Measurements from ENCODE around the gene KPNA2. TPM values are rescaled to one million over a fixed set of nuclear protein-coding genes. Genes with fewer than 3 reads are reported as not detected.

KPNA2 gene
- polyA plus RNA-seq, 1 donor from 2014 or later, result 81.2 TPM

DNA sequence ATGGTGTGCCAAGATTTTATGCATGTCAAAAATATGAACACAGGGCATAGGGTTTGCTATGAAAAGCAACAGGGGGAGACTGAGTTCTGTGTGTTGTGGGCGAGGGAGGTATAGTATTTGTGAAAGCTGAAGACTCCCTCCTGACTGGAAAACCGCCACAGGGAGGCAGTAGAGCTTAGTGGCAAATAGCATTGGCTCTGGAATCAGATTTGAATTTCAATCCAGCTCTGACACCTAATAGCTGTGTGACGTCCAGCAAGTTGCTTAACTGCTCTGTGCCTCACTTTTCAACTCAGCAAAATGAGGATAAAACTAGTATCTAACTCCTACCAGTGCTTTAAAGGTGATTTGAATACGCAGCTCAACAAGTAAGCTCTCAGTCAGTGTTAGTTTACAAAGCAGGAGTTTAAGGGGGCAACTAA lies 22.0 kb downstream of the KPNA2 start:
- H3K27me3 ChIP-seq (ENCODE audit: insufficient read depth, low read depth, low read length), result no peaks in the 10 kb centered on the region
- H2AFZ ChIP-seq (ENCODE audit: low read depth, low read length), result no peak overlapping the region
- H3K4me3 ChIP-seq (ENCODE audit: low read length), result no peak overlapping the region
- no peaks in the 10 kb centered on the region for H3F3A ChIP-seq (ENCODE audit: insufficient read depth, low read length, poor library complexity, severe bottlenecking)
- H3K79me2 ChIP-seq (replicated peaks; ENCODE audit: insufficient read depth, low read length), result no peaks in the 10 kb centered on the region
- H4K20me1 ChIP-seq (ENCODE audit: insufficient read depth), result no peaks in the 10 kb centered on the region
- no peaks in the 10 kb centered on the region for H3K9me3 ChIP-seq (ENCODE audit: low read length)
- no peak overlapping the region for H3K4me2 ChIP-seq (ENCODE audit: low read length)
- H3K36me3 ChIP-seq (ENCODE audit: insufficient read depth, low read length), result no peaks in the 10 kb centered on the region
- TF ChIP-seq SMC3 (conservative IDR thresholded peaks at IDR 0.05; ENCODE audit: poor library complexity) (no peak), POLR2AphosphoS5 (IDR thresholded peaks at IDR 0.05) (no peak), EZH2 (IDR thresholded peaks at IDR 0.05; ENCODE audit: borderline replicate concordance, insufficient read depth, low read length, poor library complexity, severe bottlenecking) (no peak), REST (IDR thresholded peaks at IDR 0.05; ENCODE audit: borderline replicate concordance) (no peak), RAD21 (conservative IDR thresholded peaks at IDR 0.05) (no peak), EP300 (conservative IDR thresholded peaks at IDR 0.05; ENCODE audit: poor library complexity, severe bottlenecking) (no peak), TAF1 (IDR thresholded peaks at IDR 0.05; ENCODE audit: low read depth) (no peak), MXI1 (conservative IDR thresholded peaks at IDR 0.05; ENCODE audit: poor library complexity, severe bottlenecking) (no peak)
- TF ChIP-seq, protein P1, sequence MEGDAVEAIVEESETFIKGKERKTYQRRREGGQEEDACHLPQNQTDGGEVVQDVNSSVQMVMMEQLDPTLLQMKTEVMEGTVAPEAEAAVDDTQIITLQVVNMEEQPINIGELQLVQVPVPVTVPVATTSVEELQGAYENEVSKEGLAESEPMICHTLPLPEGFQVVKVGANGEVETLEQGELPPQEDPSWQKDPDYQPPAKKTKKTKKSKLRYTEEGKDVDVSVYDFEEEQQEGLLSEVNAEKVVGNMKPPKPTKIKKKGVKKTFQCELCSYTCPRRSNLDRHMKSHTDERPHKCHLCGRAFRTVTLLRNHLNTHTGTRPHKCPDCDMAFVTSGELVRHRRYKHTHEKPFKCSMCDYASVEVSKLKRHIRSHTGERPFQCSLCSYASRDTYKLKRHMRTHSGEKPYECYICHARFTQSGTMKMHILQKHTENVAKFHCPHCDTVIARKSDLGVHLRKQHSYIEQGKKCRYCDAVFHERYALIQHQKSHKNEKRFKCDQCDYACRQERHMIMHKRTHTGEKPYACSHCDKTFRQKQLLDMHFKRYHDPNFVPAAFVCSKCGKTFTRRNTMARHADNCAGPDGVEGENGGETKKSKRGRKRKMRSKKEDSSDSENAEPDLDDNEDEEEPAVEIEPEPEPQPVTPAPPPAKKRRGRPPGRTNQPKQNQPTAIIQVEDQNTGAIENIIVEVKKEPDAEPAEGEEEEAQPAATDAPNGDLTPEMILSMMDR (IDR thresholded peaks at IDR 0.05; ENCODE audit: poor library complexity, severe bottlenecking), result no peak
- no peaks in the 10 kb centered on the region for H3K9me2 ChIP-seq (ENCODE audit: insufficient read depth, low read length)
- H3K9ac ChIP-seq (ENCODE audit: low read length), result no peak overlapping the region
- H3K27ac ChIP-seq (ENCODE audit: low read length), result no peak overlapping the region

DNA sequence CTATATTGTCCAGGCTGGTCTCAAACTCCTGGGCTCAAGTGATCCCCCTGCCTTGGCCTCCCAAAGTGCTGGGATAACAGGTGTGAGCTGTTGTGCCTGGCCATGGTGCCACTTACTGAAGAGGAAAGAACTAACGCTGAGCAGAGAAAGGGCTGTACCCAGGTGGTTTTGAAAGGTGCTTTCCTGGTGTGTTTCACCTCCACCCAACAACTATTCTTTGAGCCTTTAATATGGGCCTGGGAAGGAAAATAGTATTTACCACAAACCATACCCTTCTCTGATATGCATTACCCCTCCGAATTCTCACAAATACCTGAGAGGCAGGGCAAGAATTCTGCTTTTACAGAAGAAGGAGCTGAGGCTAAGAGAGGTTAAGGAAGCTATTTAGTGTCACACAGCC lies 24.8 kb downstream of the KPNA2 start:
- Histone ChIP-seq H3K4me2 (ENCODE audit: low read length) (no peak overlapping the region), H3K9me3 (ENCODE audit: low read length) (no peaks in the 10 kb centered on the region), H2AFZ (ENCODE audit: low read depth, low read length) (no peak overlapping the region), H3K9ac (ENCODE audit: low read length) (no peak overlapping the region), H4K20me1 (ENCODE audit: insufficient read depth) (no peaks in the 10 kb centered on the region), H3K27ac (ENCODE audit: low read length) (no peak overlapping the region), H3K9me2 (ENCODE audit: insufficient read depth, low read length) (no peaks in the 10 kb centered on the region), H3F3A (ENCODE audit: insufficient read depth, low read length, poor library complexity, severe bottlenecking) (no peaks in the 10 kb centered on the region), H3K79me2 (replicated peaks; ENCODE audit: insufficient read depth, low read length) (no peaks in the 10 kb centered on the region), H3K36me3 (ENCODE audit: insufficient read depth, low read length) (no peaks in the 10 kb centered on the region), H3K27me3 (ENCODE audit: insufficient read depth, low read depth, low read length) (no peaks in the 10 kb centered on the region), H3K4me3 (ENCODE audit: low read length) (no peak overlapping the region)
- no peak for TF ChIP-seq REST (IDR thresholded peaks at IDR 0.05; ENCODE audit: borderline replicate concordance)
- TF ChIP-seq EP300 (conservative IDR thresholded peaks at IDR 0.05; ENCODE audit: poor library complexity, severe bottlenecking), result no peak
- TF ChIP-seq, protein P1 (IDR thresholded peaks at IDR 0.05; ENCODE audit: poor library complexity, severe bottlenecking), result no peak
- no peak for TF ChIP-seq EZH2 (IDR thresholded peaks at IDR 0.05; ENCODE audit: borderline replicate concordance, insufficient read depth, low read length, poor library complexity, severe bottlenecking)
- no peak for TF ChIP-seq SMC3 (conservative IDR thresholded peaks at IDR 0.05; ENCODE audit: poor library complexity)
- TF ChIP-seq TAF1 (IDR thresholded peaks at IDR 0.05; ENCODE audit: low read depth), result no peak
- no peak for TF ChIP-seq POLR2AphosphoS5 (IDR thresholded peaks at IDR 0.05)
- no peak for TF ChIP-seq MXI1 (conservative IDR thresholded peaks at IDR 0.05; ENCODE audit: poor library complexity, severe bottlenecking)
- TF ChIP-seq RAD21 (conservative IDR thresholded peaks at IDR 0.05), result no peak
